Calu3 (cell line): ENCODE data around the gene ITPR1. TPM values are rescaled to one million over a fixed set of nuclear protein-coding genes. Genes with fewer than 3 reads are reported as not detected.

ENCODE experiments used
- BruUV-seq: library from RNA; stranded (reverse); fragments of 400-500 nt; replicated peaks from 2 replicates; lab custom pipeline; 2021; lab: Mats Ljungman, UMichigan
- CTCF ChIA-PET: fragments of 300-600 bp; sonication (Branson Sonifier 250); formaldehyde crosslinking; loops from one replicate; lab custom pipeline; 2022; ENCODE audit warnings: antibody characterized with exemption; lab: Charles Lee
- DNase-seq: peaks from one replicate; pipeline ENCODE4 v3.0.0; 2022
- H3K27ac Mint-ChIP-seq: one replicate; pipeline ENCODE4 v1.8.0; 2022; ENCODE audit warnings: mixed read lengths; ENCODE audit not compliant: unreplicated experiment
- H3K27me3 Mint-ChIP-seq: one replicate; pipeline ENCODE4 v1.8.0; 2022; ENCODE audit warnings: mixed read lengths; ENCODE audit not compliant: unreplicated experiment
- H3K36me3 Mint-ChIP-seq: one replicate; pipeline ENCODE4 v1.8.0; 2022; ENCODE audit warnings: mild to moderate bottlenecking, moderate library complexity, mixed read lengths; ENCODE audit not compliant: insufficient read depth, unreplicated experiment
- H3K4me1 Mint-ChIP-seq: one replicate; pipeline ENCODE4 v1.8.0; 2022; ENCODE audit warnings: mild to moderate bottlenecking, low read depth, mixed read lengths; ENCODE audit not compliant: unreplicated experiment
- H3K4me3 Mint-ChIP-seq: one replicate; pipeline ENCODE4 v1.8.0; 2022; ENCODE audit warnings: mild to moderate bottlenecking, low read depth, moderate library complexity, mixed read lengths; ENCODE audit not compliant: unreplicated experiment
- H3K9me3 Mint-ChIP-seq: one replicate; pipeline ENCODE4 v1.8.0; 2022; ENCODE audit warnings: low read depth, mixed read lengths; ENCODE audit not compliant: unreplicated experiment
- CTCF ChIP-seq: fragments of 200-600 bp; IDR thresholded peaks from one replicate; pipeline ENCODE4 v1.8.0; 2022; ENCODE audit warnings: antibody characterized with exemption; ENCODE audit not compliant: unreplicated experiment
- intact Hi-C: fragments of 100-400 bp; cut with micrococcal nuclease; formaldehyde crosslinking; loops from one replicate; pipeline ENCODE4 v1.10.0; 2022; ENCODE audit not compliant: unreplicated experiment
- total RNA-seq: library from RNA; stranded (reverse); gene quantifications from 2 replicates; pipeline ENCODE4 v1.2.3, GENCODE V29; 2022

Gene ITPR1
- total RNA-seq, 1 experiment from 2014 or later: 4.2 TPM

- H3K9me3 Mint-ChIP-seq: no peaks in the 10 kb centered on the region
- CTCF ChIA-PET: no interaction called here
- DNase-seq: no peak
- no peaks in the 10 kb centered on the region for H3K4me1 Mint-ChIP-seq
- no peaks in the 10 kb centered on the region for H3K27me3 Mint-ChIP-seq
- H3K4me3 Mint-ChIP-seq: no peak overlapping the region
- no peak for TF ChIP-seq CTCF
- no peak overlapping the region for H3K27ac Mint-ChIP-seq
- no TSS peak for BruUV-seq
- intact Hi-C loops: no loop called here
- no peaks in the 10 kb centered on the region for H3K36me3 Mint-ChIP-seq
These were observed 188.2 kb downstream of the ITPR1 start for GRCh38 chr3:4681301-4681700.

- Mint-ChIP-seq H3K27ac (no peak overlapping the region), H3K36me3 (no peaks in the 10 kb centered on the region), H3K4me3 (no peak overlapping the region), H3K9me3 (no peaks in the 10 kb centered on the region), H3K4me1 (no peaks in the 10 kb centered on the region), H3K27me3 (no peaks in the 10 kb centered on the region)
- no TSS peak for BruUV-seq
- no peak for DNase-seq
- intact Hi-C loops: no loop called here
- CTCF ChIA-PET: no interaction called here
- TF ChIP-seq CTCF: no peak
These were observed 191.0 kb downstream of the ITPR1 start for GRCh38 chr3:4684117-4684516.

- Mint-ChIP-seq H3K4me1 (no peaks in the 10 kb centered on the region), H3K9me3 (no peaks in the 10 kb centered on the region), H3K4me3 (no peak overlapping the region), H3K27ac (no peak overlapping the region), H3K27me3 (no peaks in the 10 kb centered on the region), H3K36me3 (no peaks in the 10 kb centered on the region)
- BruUV-seq: no TSS peak
- intact Hi-C loops: no loop called here
- no peak for DNase-seq
- TF ChIP-seq CTCF: no peak
- CTCF ChIA-PET: no interaction called here
These were observed 191.8 kb downstream of the ITPR1 start for GRCh38 chr3:4684976-4685375.

GRCh38 chr3:4685673-4686345 lies 192.7 kb downstream of the ITPR1 start:
- Mint-ChIP-seq H3K9me3 (no peaks in the 10 kb centered on the region), H3K4me1 (no peaks in the 10 kb centered on the region), H3K4me3 (no peak overlapping the region), H3K27ac (no peak overlapping the region), H3K27me3 (no peaks in the 10 kb centered on the region), H3K36me3 (no peaks in the 10 kb centered on the region)
- no TSS peak for BruUV-seq
- CTCF ChIA-PET: interaction anchor here (0.7 kb wide), 1 partner anchor 66 kb away, joined by 3 read pairs; no protein-coding TSS in a partner anchor
- no peak for DNase-seq
- no peak for TF ChIP-seq CTCF
- intact Hi-C loops: no loop called here
